Esophagus squamous epithelium (tissue), 5 donors: Measurements from ENCODE around the gene HES7. TPM values are rescaled to one million over a fixed set of nuclear protein-coding genes. Genes with fewer than 3 reads are reported as not detected.

Experiments used
- DNase-seq: peaks from one replicate; lab custom pipeline; 2025; lab: John Stamatoyannopoulos, UW
- H3K27ac ChIP-seq, 4 donors: fragments of 200-600 bp; sonication (generic); one replicate each; pipeline ENCODE4 v1.5.1; 2016 to 2019; ENCODE audit warnings: mild to moderate bottlenecking in 1 of 4
- H3K27me3 ChIP-seq, 4 donors: fragments of 200-600 bp; sonication (generic); 1 replicate in 3 of 4; 2 replicates in 1 of 4; pipeline versions ENCODE4 v1.5.1 to v1.6.0; 2017 to 2021; ENCODE audit warnings: antibody characterized with exemption in 1 of 4
- H3K36me3 ChIP-seq, 3 donors: fragments of 200-600 bp; sonication (generic); one replicate each; pipeline ENCODE4 v1.5.1; 2016 to 2019
- H3K4me1 ChIP-seq, 3 donors: fragments of 200-600 bp; sonication (generic); one replicate each; pipeline ENCODE4 v1.5.1; 2017 to 2019
- H3K4me3 ChIP-seq, 4 donors: fragments of 200-600 bp; sonication (generic); 1 replicate in 3 of 4; 2 replicates in 1 of 4; pipeline ENCODE4 v1.5.1; 2016 to 2019; ENCODE audit warnings: mild to moderate bottlenecking in 2 of 4, moderate library complexity in 1 of 4
- H3K9me3 ChIP-seq, 3 donors: fragments of 200-600 bp; sonication (generic); one replicate each; pipeline ENCODE4 v1.5.1; 2016 to 2019
- CTCF ChIP-seq, 6 experiments: fragments of 450-650 bp in 4 of 6; fragments of 200-600 bp in 2 of 6; sonication (generic) in 2 of 6; IDR thresholded peaks; one replicate each; pipeline ENCODE4 v1.5.1; 2016 to 2019; ENCODE audit warnings: antibody characterized with exemption in 6 of 6, mild to moderate bottlenecking in 4 of 6, moderate library complexity in 4 of 6
- POLR2A ChIP-seq, 4 donors: fragments of 450-650 bp; IDR thresholded peaks; one replicate each; pipeline ENCODE4 v1.6.1; 2017; ENCODE audit warnings: antibody characterized with exemption in 4 of 4, mild to moderate bottlenecking in 4 of 4, moderate library complexity in 3 of 4
- WGBS, 2 donors: methylation state at CpG; one replicate each; pipeline ENCODE4 v1.1.5; 2018; 5-methylcytosine and 5-hydroxymethylcytosine counted together
- intact Hi-C: fragments of 100-400 bp; cut with DNase I; formaldehyde crosslinking; loops from one replicate; pipeline ENCODE4 v1.15.0; 2022
- total RNA-seq, 4 donors: library from RNA; depleted of rRNA; stranded (reverse); fragments of >200 nt; gene quantifications; one replicate each; pipeline ENCODE4 v1.1.0, GENCODE V29; 2016
- donor health status: DM: yes; HTN: yes; CAD: no.

The HES7 gene
- total RNA-seq, 4 donors from 2014 or later: not detected

GRCh38 chr17:8137645-8138373 is 13.9 kb upstream of the HES7 start:
- peaks cover 7 to 53% (median 23%) of the 10 kb centered on the region in 3 donors for H3K4me1 ChIP-seq
- no peaks in the 10 kb centered on the region for H3K27me3 ChIP-seq
- H3K4me3 ChIP-seq: peak overlapping the region in 3 of 4 donors; percentile 2 to 56 (median 35)
- WGBS, 2 donors: 27 to 40% methylated on average over 19 to 21 of the region's 21 CpGs
- no peak for TF ChIP-seq CTCF (IDR thresholded peaks at IDR 0.05)
- no peak for TF ChIP-seq POLR2A (IDR thresholded peaks at IDR 0.05)
- no peaks in the 10 kb centered on the region for H3K9me3 ChIP-seq
- intact Hi-C loops: no loop called here
- H3K36me3 ChIP-seq: peaks cover 29 to 34% (median 33%) of the 10 kb centered on the region in 3 donors
- no peak for DNase-seq
- H3K27ac ChIP-seq: peak overlapping the region; percentile 68 to 94 (median 93)

GRCh38 chr17:8133941-8134340 is 10.0 kb upstream of the HES7 start:
- intact Hi-C loops: no loop called here
- 43 to 68% methylated on average over 4 of the region's 4 CpGs for WGBS, 2 donors
- Histone ChIP-seq H3K4me3 (no peak overlapping the region), H3K9me3 (no peaks in the 10 kb centered on the region), H3K36me3 (no peaks in the 10 kb centered on the region), H3K27ac (no peak overlapping the region), H3K4me1 (peaks cover 7 to 16% (median 9%) of the 10 kb centered on the region in 3 donors), H3K27me3 (peaks cover 0 to 17% (median 0%) of the 10 kb centered on the region in 4 donors)
- no peak for DNase-seq
- TF ChIP-seq POLR2A (IDR thresholded peaks at IDR 0.05) (no peak), CTCF (IDR thresholded peaks at IDR 0.05) (no peak)

- DNase-seq: no peak
- intact Hi-C loops: no loop called here
These were observed 9.5 kb upstream of the HES7 start for GRCh38 chr17:8133399-8133798.

GRCh38 chr17:8131844-8132441 is 8.0 kb upstream of the HES7 start:
- 46 to 57% methylated on average over 3 of the region's 3 CpGs for WGBS, 2 donors
- no peak for DNase-seq
- H3K27me3 ChIP-seq: peaks cover 0 to 35% (median 0%) of the 10 kb centered on the region in 4 donors
- H3K36me3 ChIP-seq: no peaks in the 10 kb centered on the region
- no peak for TF ChIP-seq CTCF (IDR thresholded peaks at IDR 0.05)
- TF ChIP-seq POLR2A (IDR thresholded peaks at IDR 0.05): no peak
- intact Hi-C loops: no loop called here
- no peak overlapping the region for H3K4me3 ChIP-seq
- H3K27ac ChIP-seq: no peak overlapping the region
- H3K9me3 ChIP-seq: no peaks in the 10 kb centered on the region
- H3K4me1 ChIP-seq: peaks cover 0 to 8% (median 0%) of the 10 kb centered on the region in 3 donors

More at GRCh38 chr17:8133399-8133798, 9.5 kb upstream of the HES7 start:
- H3K27me3 ChIP-seq: peaks cover 0 to 23% (median 0%) of the 10 kb centered on the region in 4 donors
- no peaks in the 10 kb centered on the region for H3K36me3 ChIP-seq
- WGBS, 2 donors: 45 to 96% methylated on average over 3 to 5 of the region's 12 CpGs
- H3K4me1 ChIP-seq: peaks cover 7 to 11% (median 9%) of the 10 kb centered on the region in 3 donors
- H3K27ac ChIP-seq: no peak overlapping the region
- TF ChIP-seq CTCF (IDR thresholded peaks at IDR 0.05) (no peak), POLR2A (IDR thresholded peaks at IDR 0.05) (no peak)
- H3K4me3 ChIP-seq: no peak overlapping the region
- no peaks in the 10 kb centered on the region for H3K9me3 ChIP-seq
